Measurements from ENCODE around the gene TSC2. TPM values are rescaled to one million over a fixed set of nuclear protein-coding genes. Genes with fewer than 3 reads are reported as not detected.

Gene TSC2
- total RNA-seq, 1 donor from 2014 or later, result 241 TPM

GRCh38 chr16:2001035-2001434, 46.8 kb upstream of the TSC2 start:
- Mint-ChIP-seq H3K27ac (no peak overlapping the region), H3K27me3 (no peaks in the 10 kb centered on the region), H3K36me3 (ENCODE audit: insufficient read depth) (peaks cover 6% of the 10 kb centered on the region), H3K9me3 (ENCODE audit: low read depth) (no peaks in the 10 kb centered on the region), H3K4me3 (ENCODE audit: low read depth) (no peak overlapping the region), H3K4me1 (ENCODE audit: low read depth) (peaks cover 5% of the 10 kb centered on the region)
- no peak for TF ChIP-seq CTCF (IDR thresholded peaks at IDR 0.05; ENCODE audit: unreplicated experiment)
- DNase-seq (ENCODE audit: low spot score, unreplicated experiment), result no peak

- no peak overlapping the region for H3K27ac Mint-ChIP-seq
- no peak overlapping the region for H3K4me3 Mint-ChIP-seq (ENCODE audit: low read depth)
- H3K4me1 Mint-ChIP-seq (ENCODE audit: low read depth), result peaks cover 5% of the 10 kb centered on the region
- DNase-seq (ENCODE audit: low spot score, unreplicated experiment), result no peak
- no peaks in the 10 kb centered on the region for H3K27me3 Mint-ChIP-seq
- H3K9me3 Mint-ChIP-seq (ENCODE audit: low read depth), result no peaks in the 10 kb centered on the region
- no peak for TF ChIP-seq CTCF (IDR thresholded peaks at IDR 0.05; ENCODE audit: unreplicated experiment)
- peaks cover 6% of the 10 kb centered on the region for H3K36me3 Mint-ChIP-seq (ENCODE audit: insufficient read depth)
Measured at GRCh38 chr16:2001456-2002355, 46.1 kb upstream of the TSC2 start.

- no peak overlapping the region for H3K4me3 Mint-ChIP-seq (ENCODE audit: low read depth)
- H3K27me3 Mint-ChIP-seq, result no peaks in the 10 kb centered on the region
- peaks cover 7% of the 10 kb centered on the region for H3K4me1 Mint-ChIP-seq (ENCODE audit: low read depth)
- H3K36me3 Mint-ChIP-seq (ENCODE audit: insufficient read depth), result peaks cover 4% of the 10 kb centered on the region
- TF ChIP-seq CTCF (IDR thresholded peaks at IDR 0.05; ENCODE audit: unreplicated experiment), result no peak
- no peak overlapping the region for H3K27ac Mint-ChIP-seq
- no peaks in the 10 kb centered on the region for H3K9me3 Mint-ChIP-seq (ENCODE audit: low read depth)
- DNase-seq (ENCODE audit: low spot score, unreplicated experiment), result no peak
Measured at GRCh38 chr16:2002406-2003230, 45.2 kb upstream of the TSC2 start.

- Mint-ChIP-seq H3K27ac (no peak overlapping the region), H3K27me3 (no peaks in the 10 kb centered on the region), H3K9me3 (ENCODE audit: low read depth) (no peaks in the 10 kb centered on the region), H3K36me3 (ENCODE audit: insufficient read depth) (peaks cover 4% of the 10 kb centered on the region), H3K4me3 (ENCODE audit: low read depth) (no peak overlapping the region), H3K4me1 (ENCODE audit: low read depth) (peaks cover 11% of the 10 kb centered on the region)
- DNase-seq (ENCODE audit: low spot score, unreplicated experiment), result no peak
- TF ChIP-seq CTCF (IDR thresholded peaks at IDR 0.05; ENCODE audit: unreplicated experiment), result no peak
Measured at GRCh38 chr16:2003231-2003826, 44.5 kb upstream of the TSC2 start.
